Measurements from ENCODE around the gene WWOX. TPM values are rescaled to one million over a fixed set of nuclear protein-coding genes. Genes with fewer than 3 reads are reported as not detected.

WWOX gene
- total and polyA plus RNA-seq, 2 of the 4 experiments (the other 2 are of a cell fraction), result 2.7 to 5.4 TPM

DNA sequence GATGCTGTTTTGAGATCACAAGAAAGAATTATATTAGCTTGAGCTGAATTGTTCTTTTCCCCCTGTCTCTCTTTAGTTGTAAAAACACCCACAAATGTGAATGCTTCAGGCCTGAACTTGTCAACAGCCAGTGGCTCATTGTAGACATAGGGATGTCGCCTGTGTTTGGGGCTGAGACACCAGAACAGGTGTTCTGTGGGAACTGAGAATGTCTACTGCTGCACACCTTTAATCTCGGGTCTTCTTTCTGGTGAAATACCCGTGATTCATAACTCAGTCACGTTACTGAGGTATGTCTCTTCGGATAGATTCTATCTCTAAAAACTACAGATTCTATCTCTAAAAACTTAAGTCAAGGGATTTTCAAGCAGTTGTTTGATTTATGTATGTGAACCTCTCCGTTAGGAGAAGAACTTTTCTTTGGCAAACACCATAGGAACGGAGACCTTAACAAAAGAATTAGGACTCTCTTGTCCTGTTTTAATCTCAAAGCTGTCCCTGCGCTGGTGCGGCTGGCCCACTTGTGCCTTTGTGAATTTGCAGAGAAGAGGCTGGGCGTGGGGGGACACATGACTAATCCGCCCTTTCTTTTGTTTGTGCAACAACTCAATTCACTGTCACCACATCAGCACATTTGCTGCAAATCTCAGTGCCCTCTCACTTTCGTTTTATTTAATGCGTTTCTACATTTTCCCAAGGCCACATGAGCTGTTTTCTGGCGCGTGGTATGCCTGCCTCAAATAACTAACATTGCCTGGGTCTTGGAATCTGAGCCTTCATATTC, 858.1 kb downstream of the WWOX start:
- no TSS peak for BruUV-seq (replicated peaks)
- Histone ChIP-seq H2AK5ac (ENCODE audit: low read depth, low read length) (no peak overlapping the region), H2BK20ac (ENCODE audit: low read depth, low read length) (no peak overlapping the region), H2AFZ (replicated peaks; ENCODE audit: low read length, poor library complexity) (no peak overlapping the region), H3K18ac (ENCODE audit: low read depth, low read length) (no peak overlapping the region), H3K23ac (ENCODE audit: low read depth, low read length) (no peak overlapping the region), H3K79me1 (ENCODE audit: low read depth in 1 of 2, low read length in 2 of 2) (no peaks in the 10 kb centered on the region), H3K9me1 (ENCODE audit: insufficient read depth, low read length) (no peaks in the 10 kb centered on the region), H4K20me1 (ENCODE audit: insufficient read depth, low read length) (no peaks in the 10 kb centered on the region), H3K9ac (ENCODE audit: low read depth, low read length) (no peak overlapping the region), H2BK120ac (ENCODE audit: low read depth, low read length) (no peak overlapping the region), H3K9me3 (ENCODE audit: control insufficient read depth, insufficient read depth, low read length) (peaks cover 22% of the 10 kb centered on the region), H2BK5ac (ENCODE audit: low read depth, low read length, poor library complexity, severe bottlenecking) (no peak overlapping the region), H4K8ac (ENCODE audit: low read depth in 2 of 2, low read length in 2 of 2) (no peak overlapping the region), H3K4me2 (ENCODE audit: low read depth, low read length) (no peak overlapping the region), H3K36me3 (ENCODE audit: control insufficient read depth, insufficient read depth, low read length) (no peaks in the 10 kb centered on the region), H3K4ac (ENCODE audit: low read depth, low read length) (no peak overlapping the region), H3K27ac (ENCODE audit: insufficient read depth, low read length) (no peak overlapping the region), H3K27me3 (ENCODE audit: control insufficient read depth, insufficient read depth, low read length) (no peaks in the 10 kb centered on the region), H2BK15ac (ENCODE audit: low read depth, low read length) (no peak overlapping the region), H3K4me1 (ENCODE audit: control insufficient read depth, insufficient read depth, low read length) (no peaks in the 10 kb centered on the region), H3K56ac (ENCODE audit: extremely low read depth, insufficient read depth, low read length) (no peak overlapping the region), H3K14ac (replicated peaks; ENCODE audit: low read depth, low read length) (no peak overlapping the region), H2AK9ac (replicated peaks; ENCODE audit: low read depth, low read length, poor library complexity) (no peak overlapping the region), H3K4me3 (ENCODE audit: insufficient read depth, low read depth, low read length) (no peak overlapping the region), H4K5ac (ENCODE audit: low read depth, low read length) (no peak overlapping the region), H4K91ac (ENCODE audit: insufficient read depth, low read depth, low read length) (no peak overlapping the region)
- intact Hi-C loops (cut with micrococcal nuclease) (no loop called here), dilution Hi-C loops (cut with HindIII; ENCODE audit: low sequenced_read_pairs, unreplicated experiment) (no loop called here), in situ Hi-C loops (cut with MboI; ENCODE audit: low sequenced_read_pairs) (no loop called here)
- no peak for DNase-seq
- no CpG with 5 or more reads among the region's 15 CpGs for WGBS, 2 experiments (ENCODE audit: extremely low coverage in 2 of 2, insufficient read length in 1 of 2)
- POLR2A ChIA-PET (ENCODE audit: unreplicated experiment), result no interaction called here
- ATAC-seq (ENCODE audit: low read depth), result no peak
- TF ChIP-seq RFX5 (IDR thresholded peaks at IDR 0.05; ENCODE audit: low read depth, low read length) (no peak), RCOR1 (IDR thresholded peaks at IDR 0.05; ENCODE audit: insufficient replicate concordance, low read length) (no peak), CEBPB (IDR thresholded peaks at IDR 0.05; ENCODE audit: low read depth, low read length) (no peak), POLR2A (IDR thresholded peaks at IDR 0.05; ENCODE audit: low read depth, low read length) (no peak), MAFK (IDR thresholded peaks at IDR 0.05; ENCODE audit: low read depth, low read length) (no peak), BHLHE40 (IDR thresholded peaks at IDR 0.05; ENCODE audit: low read depth, low read length) (no peak)
- CTCF ChIA-PET, result interaction anchor here (0.6 kb wide), 1 partner anchor 1456 kb away, joined by 5 read pairs; no protein-coding TSS in a partner anchor
